ENCODE results near the gene SRP72. TPM values are rescaled to one million over a fixed set of nuclear protein-coding genes. Genes with fewer than 3 reads are reported as not detected.
A peak's percentile ranks its signal among the peaks of the same experiment; 100 is the strongest.

Gene SRP72
- polyA plus RNA-seq, 1 of the 3 experiments (the other 2 are of a cell fraction) = 47.6 TPM

GRCh38 chr4:56505269-56506130 lies 38.1 kb downstream of the SRP72 start, which contains the start of gene ARL9:
Gene ARL9, plus strand, starts transcription at chr4:56505791. Its CDS starts 72 bp downstream, at chr4:56505863.
- peaks cover 9% of the 10 kb centered on the region for H3F3A ChIP-seq (replicated peaks; ENCODE audit: insufficient read depth)

GRCh38 chr4:56511098-56511497 lies 43.7 kb downstream of the SRP72 start:
- Histone ChIP-seq H4K20me1 (ENCODE audit: insufficient read depth) (no peaks in the 10 kb centered on the region), H2AFZ (ENCODE audit: low read depth) (no peak overlapping the region), H3K36me3 (replicated peaks in 1 of 2; ENCODE audit: control insufficient read depth in 1 of 2, insufficient read depth in 2 of 2, low read length in 1 of 2) (no peaks in the 10 kb centered on the region), H3K9ac (no peak overlapping the region), H3K9me3 (no peaks in the 10 kb centered on the region), H3K4me2 (no peak overlapping the region), H3K9me2 (no peaks in the 10 kb centered on the region), H3K4me3 (ENCODE audit: low read depth in 2 of 2, low read length in 1 of 2) (no peak overlapping the region), H3K79me2 (ENCODE audit: insufficient read depth) (no peaks in the 10 kb centered on the region), H3K4me1 (ENCODE audit: control insufficient read depth in 1 of 2, insufficient read depth in 2 of 2, low read depth in 1 of 2, low read length in 1 of 2) (no peaks in the 10 kb centered on the region), H3F3A (replicated peaks; ENCODE audit: insufficient read depth) (peaks cover 3% of the 10 kb centered on the region), H3K27me3 (ENCODE audit: insufficient read depth) (no peaks in the 10 kb centered on the region), H3K27ac (ENCODE audit: low read depth in 2 of 2, low read length in 1 of 2) (no peak overlapping the region)
- TF ChIP-seq SIN3A (IDR thresholded peaks at IDR 0.05; ENCODE audit: borderline replicate concordance, low read depth, low read length) (no peak), GABPA (IDR thresholded peaks at IDR 0.05; ENCODE audit: low read depth) (no peak), FOSL2 (IDR thresholded peaks at IDR 0.05; ENCODE audit: borderline replicate concordance, low read depth) (no peak), TCF12 (IDR thresholded peaks at IDR 0.05) (no peak), TAF1 (IDR thresholded peaks at IDR 0.05; ENCODE audit: borderline replicate concordance, low read depth, low read length) (no peak), FOXM1 (IDR thresholded peaks at IDR 0.05; ENCODE audit: low read depth) (no peak), EZH2phosphoT487 (IDR thresholded peaks at IDR 0.05; ENCODE audit: borderline replicate concordance, low read depth) (no peak), SMC3 (IDR thresholded peaks at IDR 0.05; ENCODE audit: low read depth, low read length) (no peak), MXI1 (IDR thresholded peaks at IDR 0.05; ENCODE audit: low read depth, low read length) (no peak), PBX3 (IDR thresholded peaks at IDR 0.05) (no peak), RXRA (IDR thresholded peaks at IDR 0.05; ENCODE audit: borderline replicate concordance, low read depth) (no peak), CTCF (IDR thresholded peaks at IDR 0.05) (no peak), RCOR1 (IDR thresholded peaks at IDR 0.05; ENCODE audit: low read length) (no peak), TEAD4 (IDR thresholded peaks at IDR 0.05; ENCODE audit: borderline replicate concordance, insufficient read depth) (no peak), CHD2 (IDR thresholded peaks at IDR 0.05; ENCODE audit: low read length, partially characterized antibody) (no peak)
- ChIA-PET CTCF (interaction anchor here (0.8 kb wide), 1 partner anchor 18 kb away, joined by 3 read pairs; no protein-coding TSS in a partner anchor), POLR2A (no interaction called here)
- DNase-seq = no peak

More at GRCh38 chr4:56505269-56506130, 38.1 kb downstream of the SRP72 start, which contains the start of gene ARL9:
- Histone ChIP-seq H3K9me3 (no peaks in the 10 kb centered on the region), H2AFZ (ENCODE audit: low read depth) (no peak within 1 kb of the TSS), H4K20me1 (ENCODE audit: insufficient read depth) (no peaks in the 10 kb centered on the region), H3K4me3 (ENCODE audit: low read depth in 2 of 2, low read length in 1 of 2) (no peak within 1 kb of the TSS), H3K79me2 (ENCODE audit: insufficient read depth) (no peaks in the 10 kb centered on the region), H3K9ac (no peak within 1 kb of the TSS), H3K36me3 (replicated peaks in 1 of 2; ENCODE audit: control insufficient read depth in 1 of 2, insufficient read depth in 2 of 2, low read length in 1 of 2) (peaks cover 27 to 29% of the 10 kb centered on the region in 2 experiments), H3K4me1 (ENCODE audit: control insufficient read depth in 1 of 2, insufficient read depth in 2 of 2, low read depth in 1 of 2, low read length in 1 of 2) (no peaks in the 10 kb centered on the region), H3K4me2 (no peak within 1 kb of the TSS), H3K27ac (ENCODE audit: low read depth in 2 of 2, low read length in 1 of 2) (no peak within 1 kb of the TSS), H3K9me2 (no peaks in the 10 kb centered on the region), H3K27me3 (ENCODE audit: insufficient read depth) (no peaks in the 10 kb centered on the region)
- ChIA-PET POLR2A (no interaction called here), CTCF (interaction anchor here (0.7 kb wide), 1 partner anchor 7 kb away, joined by 3 read pairs; no protein-coding TSS in a partner anchor)
- no peak for TF ChIP-seq JUND (IDR thresholded peaks at IDR 0.05)
- TF ChIP-seq TCF12 (IDR thresholded peaks at IDR 0.05) = no peak
- TF ChIP-seq MXI1 (IDR thresholded peaks at IDR 0.05; ENCODE audit: low read depth, low read length) = no peak
- no peak for TF ChIP-seq RXRA (IDR thresholded peaks at IDR 0.05; ENCODE audit: borderline replicate concordance, low read depth)
- TF ChIP-seq RAD21 (IDR thresholded peaks at IDR 0.05; ENCODE audit: low read length) = no peak
- peak; percentile 15 for DNase-seq
- 88% methylated on average over 53 of the region's 56 CpGs for WGBS (ENCODE audit: low lambda C conversion rate)
